H1 (cell line): Measurements from ENCODE around the gene CLP1.

Experiments used
- CEBPB ChIP-seq: IDR thresholded peaks from 2 replicates; pipeline ENCODE4 v1.6.1; 2012; ENCODE audit warnings: low read depth, low read length
- CREB1 ChIP-seq: IDR thresholded peaks from 2 replicates; pipeline ENCODE4 v1.6.1; 2012; ENCODE audit warnings: inconsistent platforms
- E2F6 ChIP-seq: IDR thresholded peaks from 2 replicates; pipeline ENCODE4 v1.6.1; 2012; ENCODE audit warnings: inconsistent platforms
- EP300 ChIP-seq, 2 experiments: IDR thresholded peaks; 1 replicate in 1 of 2; 2 replicates in 1 of 2; pipeline ENCODE4 v1.6.1; 2011 to 2012; ENCODE audit warnings: low read depth in 2 of 2, low read length in 2 of 2, mild to moderate bottlenecking in 2 of 2, borderline replicate concordance in 1 of 2, inconsistent platforms in 1 of 2, moderate library complexity in 1 of 2
- GTF2F1 ChIP-seq: IDR thresholded peaks from 2 replicates; pipeline ENCODE4 v1.6.1; 2012; ENCODE audit warnings: low read depth, low read length, improper control_type of control experiment, borderline replicate concordance
- POLR2AphosphoS5 ChIP-seq: IDR thresholded peaks from 2 replicates; pipeline ENCODE4 v1.6.1; 2011; ENCODE audit warnings: low read depth, low read length
- TAF1 ChIP-seq: IDR thresholded peaks from 2 replicates; pipeline ENCODE4 v1.6.1; 2011; ENCODE audit warnings: mild to moderate bottlenecking, low read depth, low read length
- TF ChIP-seq, protein P1 (sequence below), 3 experiments: IDR thresholded peaks; 1 replicate in 2 of 3; 2 replicates in 1 of 3; pipeline versions ENCODE4 v1.5.1 to v1.6.1; 2011; ENCODE audit warnings: low read length in 3 of 3, mild to moderate bottlenecking in 3 of 3, inconsistent platforms in 2 of 3, low read depth in 1 of 3, moderate library complexity in 1 of 3; ENCODE audit not compliant: insufficient read depth in 1 of 3; ENCODE audit errors: control extremely low read depth in 1 of 3
- TF ChIP-seq, protein P2 (sequence below): IDR thresholded peaks from 2 replicates; pipeline ENCODE4 v1.6.1; 2012; ENCODE audit warnings: inconsistent platforms

DNA sequence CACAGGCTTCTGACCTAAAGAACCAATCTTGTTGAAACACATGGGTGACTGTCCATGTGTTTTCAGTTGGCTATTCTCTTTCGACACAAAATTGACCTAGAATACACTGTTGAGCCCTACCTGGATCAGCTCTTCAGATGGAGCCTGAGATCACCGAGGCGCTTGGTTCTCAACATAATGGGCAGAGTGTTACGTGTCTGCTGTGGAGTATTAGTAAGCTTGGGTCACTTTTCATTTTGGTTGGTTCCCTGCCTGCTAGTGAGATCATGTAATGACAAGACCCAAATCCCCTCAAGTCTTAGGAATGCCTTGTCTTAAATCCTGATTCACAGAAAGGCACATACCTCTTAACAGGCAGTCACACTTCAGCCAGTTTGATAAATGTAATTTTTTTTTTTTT lies 45.8 kb downstream of the CLP1 start:
- TF ChIP-seq, protein P1, sequence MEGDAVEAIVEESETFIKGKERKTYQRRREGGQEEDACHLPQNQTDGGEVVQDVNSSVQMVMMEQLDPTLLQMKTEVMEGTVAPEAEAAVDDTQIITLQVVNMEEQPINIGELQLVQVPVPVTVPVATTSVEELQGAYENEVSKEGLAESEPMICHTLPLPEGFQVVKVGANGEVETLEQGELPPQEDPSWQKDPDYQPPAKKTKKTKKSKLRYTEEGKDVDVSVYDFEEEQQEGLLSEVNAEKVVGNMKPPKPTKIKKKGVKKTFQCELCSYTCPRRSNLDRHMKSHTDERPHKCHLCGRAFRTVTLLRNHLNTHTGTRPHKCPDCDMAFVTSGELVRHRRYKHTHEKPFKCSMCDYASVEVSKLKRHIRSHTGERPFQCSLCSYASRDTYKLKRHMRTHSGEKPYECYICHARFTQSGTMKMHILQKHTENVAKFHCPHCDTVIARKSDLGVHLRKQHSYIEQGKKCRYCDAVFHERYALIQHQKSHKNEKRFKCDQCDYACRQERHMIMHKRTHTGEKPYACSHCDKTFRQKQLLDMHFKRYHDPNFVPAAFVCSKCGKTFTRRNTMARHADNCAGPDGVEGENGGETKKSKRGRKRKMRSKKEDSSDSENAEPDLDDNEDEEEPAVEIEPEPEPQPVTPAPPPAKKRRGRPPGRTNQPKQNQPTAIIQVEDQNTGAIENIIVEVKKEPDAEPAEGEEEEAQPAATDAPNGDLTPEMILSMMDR (IDR thresholded peaks at IDR 0.05; ENCODE audit: control extremely low read depth in 1 of 3, insufficient read depth in 1 of 3, low read depth in 1 of 3, low read length in 3 of 3) = no peak
- no peak for TF ChIP-seq EP300 (IDR thresholded peaks at IDR 0.05; ENCODE audit: borderline replicate concordance in 1 of 2, low read depth in 2 of 2, low read length in 2 of 2)
- TF ChIP-seq CREB1 = no peak
- TF ChIP-seq POLR2AphosphoS5 = no peak
- TF ChIP-seq, protein P2, sequence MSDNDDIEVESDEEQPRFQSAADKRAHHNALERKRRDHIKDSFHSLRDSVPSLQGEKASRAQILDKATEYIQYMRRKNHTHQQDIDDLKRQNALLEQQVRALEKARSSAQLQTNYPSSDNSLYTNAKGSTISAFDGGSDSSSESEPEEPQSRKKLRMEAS = no peak
- TF ChIP-seq CEBPB = no peak
- TF ChIP-seq TAF1 = no peak
- TF ChIP-seq E2F6 = no peak
- TF ChIP-seq GTF2F1 = no peak
